Motor neuron (in vitro differentiated cells): ENCODE measurements around the gene ZNF423. TPM values are rescaled to one million over a fixed set of nuclear protein-coding genes. Genes with fewer than 3 reads are reported as not detected.
A peak's percentile ranks its signal among the peaks of the same experiment; 100 is the strongest.

ENCODE experiments used
- ATAC-seq, 8 experiments: fragments of 200-7000 bp; cut with Tn5 transposase; replicated peaks in 6 of 8; 2 replicates each; pipeline ENCODE4 v1.8.0; 2021; ENCODE audit warnings: mild to moderate bottlenecking in 8 of 8, moderate library complexity in 8 of 8
- H3K27ac ChIP-seq, 2 donors: fragments of 250-450 bp; sonication (Bioruptor Pico); 2 replicates each; pipeline ENCODE4 v1.9.0; 2021; ENCODE audit warnings: antibody characterized with exemption in 2 of 2, mild to moderate bottlenecking in 2 of 2, moderate library complexity in 1 of 2
- H3K4me1 ChIP-seq, 2 donors: fragments of 250-450 bp; sonication (Bioruptor Pico); replicated peaks in 1 of 2; 2 replicates each; pipeline ENCODE4 v1.6.1; 2021; ENCODE audit warnings: antibody characterized with exemption in 2 of 2, mild to moderate bottlenecking in 2 of 2, moderate library complexity in 1 of 2
- H3K4me3 ChIP-seq, 5 donors: fragments of 250-450 bp; sonication (Bioruptor Pico); 2 replicates each; pipeline ENCODE4 v1.9.0; 2021; ENCODE audit warnings: antibody characterized with exemption in 5 of 5, mild to moderate bottlenecking in 5 of 5, moderate library complexity in 4 of 5
- WGBS, 10 experiments: fragments of 450-650 bp; shearing (Covaris generic); methylation state at CpG; one replicate each; pipeline ENCODE4 v1.0.0; 2022; 5-methylcytosine and 5-hydroxymethylcytosine counted together
- in situ Hi-C, 9 experiments: fragments of 400-800 bp; cut with MboI; loops; one replicate each; pipeline ENCODE4 v1.15.0; 2021; ENCODE audit warnings: low sequenced_read_pairs in 9 of 9, low pct_unique_long_range_greater_than_20kb in 2 of 9; ENCODE audit not compliant: unreplicated experiment in 9 of 9
- total RNA-seq, 8 experiments: library from RNA; unstranded; fragments of 300-600 nt; gene quantifications; 2 replicates each; pipeline versions ENCODE4 v1.2.3 to v1.2.4, GENCODE V29; 2022

ZNF423 gene
- total RNA-seq, 8 experiments from 2014 or later = 1.1 to 31.2 (median 19.0) TPM

DNA sequence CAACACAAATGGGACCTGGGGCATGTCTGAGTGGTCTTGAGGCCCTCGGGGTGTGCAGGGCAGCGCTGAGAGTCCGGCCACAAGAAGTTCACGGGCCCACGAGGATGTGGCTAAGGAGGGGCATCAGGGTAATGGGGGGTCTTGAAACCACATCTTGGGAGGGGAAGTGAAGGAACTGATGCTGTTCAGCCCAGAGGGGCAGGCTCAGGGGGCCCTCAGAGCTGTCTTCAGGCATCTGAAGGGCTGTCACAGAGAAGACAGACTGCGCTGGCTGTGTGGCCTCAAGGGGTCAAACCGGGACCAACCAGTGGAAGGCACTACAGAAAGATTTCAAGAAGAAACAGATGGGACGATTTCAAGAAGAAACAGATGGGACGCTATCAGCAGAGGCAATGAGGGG is 45.1 kb downstream of the ZNF423 start:
- ATAC-seq = peak in 5 of 8 experiments; percentile 42 to 75 (median 62)
- in situ Hi-C loops = no loop called here
- Histone ChIP-seq H3K27ac (peak overlapping the region in 1 of 2 donors; percentile 37), H3K4me3 (no peak overlapping the region), H3K4me1 (peaks cover 37 to 40% of the 10 kb centered on the region in 2 donors)
- 25 to 67% (median 47%) methylated on average over 2 to 7 of the region's 9 CpGs; no CpG with 5 or more reads in 7 of the 10 experiments for WGBS, 10 experiments

DNA sequence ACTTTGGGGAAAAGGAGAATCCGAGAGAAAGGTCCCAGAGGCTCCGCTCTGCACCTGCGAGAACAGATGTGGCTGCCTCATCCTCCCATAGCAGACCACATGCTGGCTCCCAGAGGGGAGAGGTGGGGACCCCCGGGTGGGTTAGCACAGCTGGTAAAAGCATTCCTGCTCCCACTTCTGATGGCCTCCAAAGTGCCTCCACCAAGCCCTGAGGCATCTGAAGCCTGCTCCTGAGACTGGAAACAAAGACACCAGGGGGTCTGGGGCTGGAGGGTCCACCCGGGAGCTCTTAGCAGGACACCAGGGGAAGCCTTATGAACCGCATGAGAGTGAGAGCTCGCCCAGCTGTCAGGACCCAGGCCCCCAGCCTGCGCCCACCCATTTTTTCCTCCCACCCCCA is 46.4 kb downstream of the ZNF423 start:
- Histone ChIP-seq H3K4me1 (peaks cover 37 to 40% of the 10 kb centered on the region in 2 donors), H3K27ac (no peak overlapping the region), H3K4me3 (no peak overlapping the region)
- 49 to 80% (median 80%) methylated on average over 1 to 3 of the region's 8 CpGs; no CpG with 5 or more reads in 7 of the 10 experiments for WGBS, 10 experiments
- in situ Hi-C loops = no loop called here
- no peak for ATAC-seq

DNA sequence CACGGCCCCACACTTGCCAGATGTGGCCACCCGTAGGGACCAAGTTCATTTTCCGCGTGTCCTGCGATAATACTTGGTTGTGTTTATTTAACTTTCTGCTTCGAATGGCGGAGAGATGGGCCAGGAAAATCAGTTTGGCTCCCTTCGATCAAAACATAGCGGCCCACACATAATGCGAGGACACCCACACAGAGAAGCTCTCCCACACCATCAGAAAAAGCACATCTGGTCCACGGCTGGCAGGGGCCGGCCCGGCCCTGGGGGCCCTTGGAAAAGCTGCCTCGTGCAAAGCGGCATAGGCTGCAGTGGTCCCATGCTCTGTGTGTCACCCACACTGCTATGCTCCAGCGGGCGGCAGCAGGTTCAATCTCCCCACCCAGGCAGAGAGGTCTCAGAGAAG is 46.9 kb downstream of the ZNF423 start:
- WGBS, 10 experiments = 20 to 95% (median 35%) methylated on average over 2 to 9 of the region's 17 CpGs; no CpG with 5 or more reads in 5 of the 10 experiments
- in situ Hi-C loops = no loop called here
- H3K27ac ChIP-seq = no peak overlapping the region
- peaks cover 37 to 40% of the 10 kb centered on the region in 2 donors for H3K4me1 ChIP-seq
- no peak overlapping the region for H3K4me3 ChIP-seq
- ATAC-seq = peak in 6 of 8 experiments; percentile 11 to 45 (median 30)

DNA sequence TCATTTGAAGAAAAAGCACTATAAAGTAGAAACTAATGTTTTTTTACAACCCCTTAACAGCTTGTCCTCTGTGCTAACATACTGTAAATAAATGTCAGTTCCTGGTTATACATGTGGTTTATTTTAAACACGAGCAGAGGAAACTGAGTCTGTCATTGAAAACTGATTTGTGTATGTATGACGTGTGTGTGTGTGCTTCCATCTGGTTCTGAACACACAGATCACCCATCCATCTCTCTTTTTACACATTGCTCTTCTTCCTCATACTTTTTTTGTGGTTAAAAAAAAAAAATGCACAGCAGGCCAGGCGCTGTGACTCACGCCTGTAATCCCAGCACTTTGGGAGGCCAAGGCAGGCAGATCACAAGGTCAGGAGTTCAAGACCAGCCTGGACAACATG is 49.5 kb downstream of the ZNF423 start:
- Histone ChIP-seq H3K27ac (no peak overlapping the region), H3K4me1 (peaks cover 26 to 31% of the 10 kb centered on the region in 2 donors), H3K4me3 (no peak overlapping the region)
- in situ Hi-C loops = no loop called here
- ATAC-seq = peak in 1 of 8 experiments; percentile 19
- 57 to 93% (median 80%) methylated on average over 1 to 2 of the region's 4 CpGs; no CpG with 5 or more reads in 5 of the 10 experiments for WGBS, 10 experiments

DNA sequence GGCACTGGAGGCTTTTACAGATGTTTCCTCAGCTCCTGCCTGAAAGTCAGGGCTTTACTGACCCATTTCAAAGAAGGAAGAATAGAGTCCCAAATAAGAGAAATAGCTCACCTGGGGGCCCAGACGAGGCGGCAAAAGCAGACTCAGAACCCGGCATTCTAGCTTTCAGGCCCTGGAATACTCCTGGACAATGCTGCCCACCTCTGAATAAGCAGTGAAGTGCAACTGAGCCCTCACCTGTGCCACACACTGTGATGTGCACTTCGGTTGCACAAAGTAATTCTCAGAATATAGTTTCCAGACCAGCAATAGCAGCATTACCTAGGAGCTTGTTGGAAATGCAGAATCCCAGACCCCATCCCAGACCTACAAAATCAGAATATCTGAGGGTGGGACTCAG is 54.6 kb downstream of the ZNF423 start:
- 92 to 100% (median 97%) methylated on average over 1 to 4 of the region's 4 CpGs; no CpG with 5 or more reads in 6 of the 10 experiments for WGBS, 10 experiments
- Histone ChIP-seq H3K4me1 (no peaks in the 10 kb centered on the region), H3K4me3 (no peak overlapping the region), H3K27ac (no peak overlapping the region)
- no peak for ATAC-seq
- in situ Hi-C loops = no loop called here

DNA sequence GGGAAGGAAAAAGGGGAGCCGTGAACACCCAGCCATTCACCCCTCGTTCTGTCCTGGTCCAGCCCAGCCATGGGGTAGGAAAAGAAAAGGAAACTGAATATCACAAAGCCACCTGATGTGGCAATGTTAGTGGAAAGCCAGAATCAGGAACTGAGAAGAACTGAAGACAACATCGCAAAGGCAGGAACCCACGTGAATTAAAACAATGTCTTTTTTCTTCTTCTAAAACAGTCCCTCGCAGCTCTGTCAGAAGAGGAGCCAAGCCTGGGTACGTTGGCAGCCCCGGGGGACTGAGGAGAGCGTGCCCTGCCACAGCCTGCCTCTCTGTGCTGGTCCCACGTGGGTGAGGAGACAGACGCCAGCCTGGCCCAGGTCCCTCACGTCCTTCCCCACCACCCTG is 55.0 kb downstream of the ZNF423 start:
- WGBS, 10 experiments = 42 to 90% (median 88%) methylated on average over 2 to 7 of the region's 11 CpGs; no CpG with 5 or more reads in 3 of the 10 experiments
- Histone ChIP-seq H3K27ac (no peak overlapping the region), H3K4me1 (no peaks in the 10 kb centered on the region), H3K4me3 (no peak overlapping the region)
- in situ Hi-C loops = no loop called here
- ATAC-seq = no peak

DNA sequence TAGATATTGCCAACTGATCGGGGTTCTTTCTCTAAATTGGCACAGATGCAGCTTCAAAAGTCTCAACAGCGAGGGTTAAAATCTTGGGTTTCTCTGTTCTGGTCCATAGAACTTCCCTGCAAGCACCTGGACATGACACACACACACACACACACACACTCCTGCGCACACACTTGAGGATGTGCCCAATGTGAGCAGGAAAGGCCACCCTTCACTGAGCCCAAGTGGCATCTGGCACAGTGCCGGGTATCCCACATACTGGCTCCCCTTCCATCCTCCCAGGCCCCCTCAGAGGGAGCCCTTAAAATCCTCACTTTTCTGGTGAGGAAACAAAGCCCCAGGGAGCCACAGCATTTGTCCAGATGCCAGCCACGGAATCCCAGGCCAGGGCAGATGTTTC is 55.5 kb downstream of the ZNF423 start:
- Histone ChIP-seq H3K4me3 (no peak overlapping the region), H3K27ac (no peak overlapping the region), H3K4me1 (no peaks in the 10 kb centered on the region)
- WGBS, 10 experiments = 61 to 100% (median 82%) methylated on average over 1 to 4 of the region's 5 CpGs; no CpG with 5 or more reads in 6 of the 10 experiments
- no peak for ATAC-seq
- in situ Hi-C loops = no loop called here

DNA sequence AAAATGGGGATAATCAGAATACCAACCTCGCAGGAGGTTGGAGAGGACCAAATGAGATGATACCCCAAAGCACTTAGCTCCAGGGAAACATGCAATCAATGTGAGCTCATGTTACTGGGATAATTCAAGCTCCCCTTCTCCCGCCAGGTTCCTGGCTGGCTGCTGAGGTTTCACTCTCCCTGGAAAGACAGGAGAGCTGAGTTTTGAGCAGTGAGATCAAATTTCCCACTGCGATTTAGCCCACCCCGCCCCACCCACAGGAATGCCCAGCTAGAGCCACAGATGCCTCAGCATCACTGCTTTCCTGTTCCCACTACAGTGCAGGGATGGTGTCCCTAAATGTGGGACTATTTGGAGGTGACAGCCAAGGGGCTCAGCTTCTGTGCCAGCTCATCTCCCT is 56.7 kb downstream of the ZNF423 start:
- H3K27ac ChIP-seq = no peak overlapping the region
- peak in 1 of 8 experiments; percentile 18 for ATAC-seq
- in situ Hi-C loops = loop anchor here in 1 of 9 experiments (25.0 kb wide), 1 partner anchor 112 kb away; no protein-coding TSS in a partner anchor
- H3K4me1 ChIP-seq = no peaks in the 10 kb centered on the region
- 20 to 100% (median 43%) methylated on average over 1 to 2 of the region's 4 CpGs; no CpG with 5 or more reads in 5 of the 10 experiments for WGBS, 10 experiments
- no peak overlapping the region for H3K4me3 ChIP-seq

DNA sequence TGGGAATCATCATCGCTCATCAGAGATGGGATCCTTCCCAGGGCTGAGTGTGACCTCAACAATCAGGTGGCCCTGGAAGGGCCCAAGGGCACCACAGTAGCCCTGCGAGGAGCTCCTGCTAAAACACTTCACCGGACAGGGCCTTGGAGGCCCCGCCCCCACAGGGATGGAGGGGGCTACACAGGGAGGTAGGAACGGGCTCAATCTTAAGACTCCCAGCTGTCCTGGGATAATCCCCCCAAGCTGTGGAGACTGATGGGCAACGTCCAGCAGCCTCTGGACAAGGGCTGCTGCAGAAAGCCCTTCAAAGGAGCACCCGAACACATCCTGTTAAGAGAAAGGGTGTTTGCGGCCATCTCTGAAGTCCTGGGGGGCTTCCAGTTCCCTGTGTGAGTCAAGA is 60.4 kb downstream of the ZNF423 start:
- H3K4me3 ChIP-seq = no peak overlapping the region
- H3K4me1 ChIP-seq = peaks cover 0 to 10% of the 10 kb centered on the region in 2 donors
- in situ Hi-C loops = loop anchor here in 1 of 9 experiments (25.0 kb wide), 1 partner anchor 108 kb away; no protein-coding TSS in a partner anchor
- WGBS, 10 experiments = 60 to 100% (median 92%) methylated on average over 1 to 7 of the region's 8 CpGs; no CpG with 5 or more reads in 4 of the 10 experiments
- no peak for ATAC-seq
- no peak overlapping the region for H3K27ac ChIP-seq

DNA sequence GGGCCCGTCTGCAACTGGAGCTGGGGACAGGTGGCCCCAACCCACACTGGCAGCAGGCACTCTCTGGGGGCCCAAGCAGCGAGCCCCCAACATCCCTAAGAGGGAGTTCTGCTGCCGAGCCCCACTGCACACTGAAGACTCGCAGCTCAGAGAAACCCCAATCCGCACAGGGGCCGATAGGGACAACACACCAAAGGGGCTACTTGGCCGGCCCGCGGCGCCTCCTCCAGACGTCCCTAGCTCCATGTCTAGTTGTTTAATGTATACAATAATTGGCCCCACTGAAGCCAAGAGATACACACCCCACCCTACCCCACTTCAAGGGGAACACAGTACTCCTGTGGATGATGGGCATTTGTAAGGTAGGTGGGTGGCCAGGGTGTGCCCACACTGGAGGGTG is 62.7 kb downstream of the ZNF423 start:
- ATAC-seq = no peak
- Histone ChIP-seq H3K4me3 (no peak overlapping the region), H3K27ac (no peak overlapping the region), H3K4me1 (peaks cover 6 to 13% of the 10 kb centered on the region in 2 donors)
- WGBS, 10 experiments = 40 to 94% (median 86%) methylated on average over 2 to 9 of the region's 11 CpGs; no CpG with 5 or more reads in 7 of the 10 experiments
- in situ Hi-C loops = loop anchor here in 1 of 9 experiments (25.0 kb wide), 1 partner anchor 106 kb away; no protein-coding TSS in a partner anchor

DNA sequence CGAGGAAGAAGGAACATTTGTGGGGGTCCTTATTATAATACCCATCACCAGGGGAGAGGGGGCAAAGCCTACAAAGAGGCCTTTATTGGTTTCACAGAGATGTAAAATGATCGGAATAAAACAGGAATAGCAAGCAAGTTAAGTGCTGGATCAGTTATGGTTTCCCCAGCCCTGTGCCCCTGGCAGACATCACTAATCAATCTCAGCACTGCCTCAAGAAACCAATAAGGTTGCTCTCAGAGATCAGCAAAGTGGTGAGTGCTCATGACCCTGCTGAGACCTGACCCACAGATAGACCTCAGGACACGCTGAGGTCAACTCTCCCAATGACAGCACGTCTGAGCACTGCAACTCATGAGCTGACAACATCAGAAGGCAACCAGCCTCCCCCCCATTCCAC is 66.3 kb downstream of the ZNF423 start:
- H3K4me3 ChIP-seq = no peak overlapping the region
- H3K4me1 ChIP-seq = peaks cover 6 to 13% of the 10 kb centered on the region in 2 donors
- WGBS, 10 experiments = 40 to 100% (median 83%) methylated on average over 1 to 3 of the region's 4 CpGs; no CpG with 5 or more reads in 4 of the 10 experiments
- peak in 3 of 8 experiments; percentile 13 to 43 (median 39) for ATAC-seq
- in situ Hi-C loops = loop anchor here in 1 of 9 experiments (25.0 kb wide), 1 partner anchor 102 kb away; no protein-coding TSS in a partner anchor
- no peak overlapping the region for H3K27ac ChIP-seq

DNA sequence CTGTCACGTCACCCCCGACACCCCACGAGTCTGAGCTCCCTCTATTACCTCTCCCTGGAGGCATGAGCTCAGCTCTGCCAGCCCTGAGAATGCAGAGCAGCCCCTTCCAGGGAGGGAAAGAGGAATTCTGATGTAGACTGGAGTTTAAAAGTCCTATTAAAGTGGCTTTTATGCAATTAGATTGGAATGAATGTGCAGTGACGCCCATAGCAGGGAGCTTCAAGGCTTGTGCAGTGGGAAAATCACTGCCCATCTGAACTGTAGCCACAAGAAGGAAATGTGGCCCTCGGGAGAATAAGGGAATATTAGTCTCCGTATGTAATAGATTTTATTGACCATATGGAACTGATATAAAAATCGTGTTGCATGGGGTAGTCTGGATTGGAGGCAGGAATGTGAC is 66.9 kb downstream of the ZNF423 start:
- Histone ChIP-seq H3K4me1 (peaks cover 6 to 13% of the 10 kb centered on the region in 2 donors), H3K4me3 (no peak overlapping the region), H3K27ac (no peak overlapping the region)
- ATAC-seq = peak in 5 of 8 experiments; percentile 31 to 82 (median 69)
- in situ Hi-C loops = loop anchor here in 1 of 9 experiments (25.0 kb wide), 1 partner anchor 102 kb away; no protein-coding TSS in a partner anchor
- WGBS, 10 experiments = 10 to 100% (median 82%) methylated on average over 2 to 7 of the region's 7 CpGs; no CpG with 5 or more reads in 6 of the 10 experiments

DNA sequence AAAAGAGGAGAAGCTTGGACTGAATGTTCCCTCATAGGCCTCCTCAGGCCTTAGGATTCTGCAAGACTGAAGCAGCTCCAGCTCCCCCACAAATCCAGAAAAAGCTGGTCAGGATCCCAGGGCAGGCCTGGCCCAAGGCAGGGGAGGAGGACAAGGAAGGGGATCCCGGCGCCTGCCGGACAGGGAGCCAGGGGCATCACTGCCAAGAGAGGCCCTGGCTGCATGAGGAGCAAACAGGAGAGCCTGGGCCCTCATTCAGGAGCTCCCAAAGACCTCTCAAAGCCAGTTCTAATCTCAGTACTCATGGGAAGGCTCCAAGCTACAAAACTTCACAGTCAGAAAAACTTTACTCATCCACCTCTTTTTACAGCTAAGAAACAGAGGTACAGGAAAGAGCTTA is 67.3 kb downstream of the ZNF423 start:
- Histone ChIP-seq H3K4me1 (peaks cover 6 to 13% of the 10 kb centered on the region in 2 donors), H3K27ac (no peak overlapping the region), H3K4me3 (no peak overlapping the region)
- peak in 4 of 8 experiments; percentile 34 to 57 (median 42) for ATAC-seq
- in situ Hi-C loops = loop anchor here in 1 of 9 experiments (25.0 kb wide), 1 partner anchor 101 kb away; no protein-coding TSS in a partner anchor
- 24 to 94% (median 88%) methylated on average over 3 of the region's 3 CpGs; no CpG with 5 or more reads in 6 of the 10 experiments for WGBS, 10 experiments
